ENCODE measurements around the gene RYR3.
A peak's percentile ranks its signal among the peaks of the same experiment; 100 is the strongest.
"Not testable (repeated sequence)": the region's sequence is repeated elsewhere in the genome, so short reads cannot be mapped to it uniquely, and the experiment has no call there.

RYR3 gene

GRCh38 chr15:33524274-33524673 lies 213.5 kb downstream of the RYR3 start:
- DNase-seq, result peak; percentile 82

GRCh38 chr15:33526532-33526931 lies 215.8 kb downstream of the RYR3 start:
- DNase-seq, result no peak

- DNase-seq, result no peak
Observed at GRCh38 chr15:33533197-33533596, 222.4 kb downstream of the RYR3 start.

- no peak for DNase-seq
Observed at GRCh38 chr15:33534642-33535041, 223.9 kb downstream of the RYR3 start.

GRCh38 chr15:33535135-33535534 lies 224.4 kb downstream of the RYR3 start:
- no peak for DNase-seq

GRCh38 chr15:33539825-33540573 lies 229.2 kb downstream of the RYR3 start:
- DNase-seq, result no peak

GRCh38 chr15:33543957-33544356 lies 233.2 kb downstream of the RYR3 start:
- DNase-seq, result no peak

GRCh38 chr15:33545866-33546265 lies 235.1 kb downstream of the RYR3 start:
- DNase-seq, result no peak

GRCh38 chr15:33547876-33548275 lies 237.1 kb downstream of the RYR3 start:
- DNase-seq, result no peak

GRCh38 chr15:33551860-33552259 lies 241.1 kb downstream of the RYR3 start:
- DNase-seq, result no peak

- DNase-seq, result no peak
Observed at GRCh38 chr15:33553157-33553556, 242.4 kb downstream of the RYR3 start.

- DNase-seq, result no peak
Observed at GRCh38 chr15:33559207-33559890, 248.6 kb downstream of the RYR3 start.

GRCh38 chr15:33561407-33561806 lies 250.6 kb downstream of the RYR3 start:
- DNase-seq, result no peak

GRCh38 chr15:33561967-33562366 lies 251.2 kb downstream of the RYR3 start:
- DNase-seq, result no peak

- DNase-seq, result no peak
Observed at GRCh38 chr15:33565094-33565493, 254.3 kb downstream of the RYR3 start.

- no peak for DNase-seq
Observed at GRCh38 chr15:33567652-33568051, 256.9 kb downstream of the RYR3 start.

GRCh38 chr15:33569036-33569435 lies 258.3 kb downstream of the RYR3 start:
- no peak for DNase-seq

- DNase-seq, result not testable (repeated sequence)
Observed at GRCh38 chr15:33577911-33578310, 267.1 kb downstream of the RYR3 start.

GRCh38 chr15:33580526-33580925 lies 269.8 kb downstream of the RYR3 start:
- DNase-seq, result no peak

- peak; percentile 15 for DNase-seq
Observed at GRCh38 chr15:33581032-33581431, 270.3 kb downstream of the RYR3 start.

GRCh38 chr15:33584797-33585196 lies 274.0 kb downstream of the RYR3 start:
- DNase-seq, result no peak

GRCh38 chr15:33586786-33587697 lies 276.3 kb downstream of the RYR3 start:
- no peak for DNase-seq

GRCh38 chr15:33587773-33588172 lies 277.0 kb downstream of the RYR3 start:
- DNase-seq, result no peak

GRCh38 chr15:33592864-33593263 lies 282.1 kb downstream of the RYR3 start:
- DNase-seq, result no peak

Measured in NCI-H2227 treated with DMSO at 0.1 percent for 48 hours (cell line).